CD8-positive, alpha-beta memory T cell (primary cell): ENCODE data around the gene ANTXR2. TPM values are rescaled to one million over a fixed set of nuclear protein-coding genes. Genes with fewer than 3 reads are reported as not detected.

Experiments
- CTCF ChIA-PET: fragments of 350-600 bp; sonication (Branson Sonifier 250); formaldehyde crosslinking; loops from one replicate; lab custom pipeline; 2021; ENCODE audit warnings: antibody characterized with exemption; lab: Charles Lee
- POLR2A ChIA-PET: fragments of 350-600 bp; sonication (Branson Sonifier 250); formaldehyde crosslinking; loops from one replicate; lab custom pipeline; 2021; ENCODE audit warnings: antibody characterized with exemption; lab: Charles Lee
- DNase-seq, 5 donors: peaks; one replicate each; pipeline versions ENCODE4 v3.0.0 to v3.0.0-alpha.2; 2020 to 2022; ENCODE audit warnings: mixed read lengths in 1 of 5
- H3K27ac ChIP-seq: one replicate; pipeline ENCODE4 v1.7.0; 2013; ENCODE audit warnings: low read depth, mild to moderate bottlenecking, low read length, moderate library complexity
- H3K27me3 ChIP-seq: 2 replicates; pipeline ENCODE4 v1.7.0; 2013; ENCODE audit warnings: low read length, mild to moderate bottlenecking; ENCODE audit not compliant: insufficient read depth, poor library complexity, severe bottlenecking
- H3K36me3 ChIP-seq: 2 replicates; pipeline ENCODE4 v1.7.0; 2013; ENCODE audit warnings: mild to moderate bottlenecking, low read length, moderate library complexity; ENCODE audit not compliant: insufficient read depth
- H3K4me1 ChIP-seq: 2 replicates; pipeline ENCODE4 v1.7.0; 2013; ENCODE audit warnings: mild to moderate bottlenecking, low read length, moderate library complexity; ENCODE audit not compliant: insufficient read depth
- H3K4me3 ChIP-seq: 2 replicates; pipeline ENCODE4 v1.7.0; 2013; ENCODE audit warnings: mild to moderate bottlenecking, low read length
- H3K9me3 ChIP-seq: 2 replicates; pipeline ENCODE4 v1.7.0; 2013; ENCODE audit warnings: mild to moderate bottlenecking, low read length
- H3K27ac Mint-ChIP-seq, 8 donors: one replicate each; pipeline ENCODE4 v1.8.0; 2020 to 2021; ENCODE audit warnings: mixed read lengths in 8 of 8, mild to moderate bottlenecking in 6 of 8, inconsistent platforms in 3 of 8, moderate library complexity in 3 of 8
- H3K27me3 Mint-ChIP-seq, 2 donors: one replicate each; pipeline ENCODE4 v1.8.0; 2020 to 2021; ENCODE audit warnings: mixed read lengths in 2 of 2, mild to moderate bottlenecking in 1 of 2, moderate library complexity in 1 of 2
- H3K36me3 Mint-ChIP-seq, 3 donors: one replicate each; pipeline ENCODE4 v1.8.0; 2020 to 2021; ENCODE audit warnings: mixed read lengths in 3 of 3, inconsistent platforms in 1 of 3, mild to moderate bottlenecking in 1 of 3
- H3K4me1 Mint-ChIP-seq, 3 donors: one replicate each; pipeline ENCODE4 v1.8.0; 2020 to 2021; ENCODE audit warnings: mixed read lengths in 3 of 3, inconsistent platforms in 1 of 3, mild to moderate bottlenecking in 1 of 3
- H3K4me3 Mint-ChIP-seq, 7 donors: one replicate each; pipeline ENCODE4 v1.8.0; 2020 to 2021; ENCODE audit warnings: mixed read lengths in 7 of 7, mild to moderate bottlenecking in 6 of 7, moderate library complexity in 4 of 7, inconsistent platforms in 2 of 7
- H3K9me3 Mint-ChIP-seq, 5 donors: one replicate each; pipeline ENCODE4 v1.8.0; 2020 to 2022; ENCODE audit warnings: mixed read lengths in 5 of 5, mild to moderate bottlenecking in 3 of 5, moderate library complexity in 2 of 5, inconsistent platforms in 1 of 5
- polyA plus RNA-seq: library from polyadenylated mRNA; unstranded; fragments of 300-500 nt; fragmentation: Illumina TruSeq; gene quantifications from one replicate; pipeline ENCODE4 v1.2.3, GENCODE V29; 2021
- total RNA-seq, 2 experiments: library from RNA; stranded (reverse); gene quantifications; one replicate each; pipeline ENCODE4 v1.2.3, GENCODE V29; 2021

Gene ANTXR2
- total and polyA plus RNA-seq, 3 experiments from 2014 or later, result 18.2 to 44.2 (median 20.6) TPM

- Mint-ChIP-seq H3K36me3 (peaks cover 0 to 6% (median 0%) of the 10 kb centered on the region in 3 donors), H3K4me1 (no peaks in the 10 kb centered on the region), H3K9me3 (peaks cover 3 to 8% (median 7%) of the 10 kb centered on the region in 5 donors), H3K4me3 (no peak overlapping the region), H3K27me3 (peaks cover 0 to 7% of the 10 kb centered on the region in 2 donors), H3K27ac (no peak overlapping the region)
- POLR2A ChIA-PET, result no interaction called here
- H3K4me1 ChIP-seq, result no peaks in the 10 kb centered on the region
- no peaks in the 10 kb centered on the region for H3K9me3 ChIP-seq
- CTCF ChIA-PET, result no interaction called here
- no peak overlapping the region for H3K4me3 ChIP-seq
- H3K27ac ChIP-seq, result no peak overlapping the region
- DNase-seq, result no peak
- no peaks in the 10 kb centered on the region for H3K27me3 ChIP-seq
- H3K36me3 ChIP-seq, result no peaks in the 10 kb centered on the region
Observed at GRCh38 chr4:80112236-80112635, 39.2 kb upstream of the ANTXR2 start.

DNA sequence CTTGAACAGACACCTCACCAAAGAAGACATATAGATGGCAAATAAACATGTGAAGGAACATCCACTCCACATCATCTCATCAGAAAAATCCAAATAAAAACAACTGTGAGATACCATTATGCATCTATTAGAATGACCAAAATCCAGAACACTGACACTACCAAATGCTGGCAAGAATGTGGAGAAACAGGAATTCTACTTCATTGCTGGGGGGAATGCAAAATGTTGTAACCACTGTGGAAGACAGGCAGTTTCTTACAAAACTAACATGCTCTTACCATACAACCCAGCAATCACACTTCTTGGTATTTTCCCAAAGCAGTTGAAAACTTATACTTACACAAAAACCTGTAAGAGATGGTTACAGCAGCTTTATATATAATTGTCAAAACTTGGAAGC is 38.2 kb upstream of the ANTXR2 start:
- no peak overlapping the region for H3K4me3 ChIP-seq
- no peak overlapping the region for H3K27ac Mint-ChIP-seq
- no peak overlapping the region for H3K27ac ChIP-seq
- H3K27me3 ChIP-seq, result no peaks in the 10 kb centered on the region
- peaks cover 8 to 17% (median 13%) of the 10 kb centered on the region in 5 donors for H3K9me3 Mint-ChIP-seq
- CTCF ChIA-PET, result no interaction called here
- no peaks in the 10 kb centered on the region for H3K36me3 ChIP-seq
- no peaks in the 10 kb centered on the region for H3K4me1 ChIP-seq
- peaks cover 4% of the 10 kb centered on the region for H3K9me3 ChIP-seq
- peaks cover 0 to 6% of the 10 kb centered on the region in 2 donors for H3K27me3 Mint-ChIP-seq
- H3K36me3 Mint-ChIP-seq, result peaks cover 0 to 7% (median 4%) of the 10 kb centered on the region in 3 donors
- POLR2A ChIA-PET, result no interaction called here
- no peaks in the 10 kb centered on the region for H3K4me1 Mint-ChIP-seq
- DNase-seq, result no peak
- no peak overlapping the region for H3K4me3 Mint-ChIP-seq

DNA sequence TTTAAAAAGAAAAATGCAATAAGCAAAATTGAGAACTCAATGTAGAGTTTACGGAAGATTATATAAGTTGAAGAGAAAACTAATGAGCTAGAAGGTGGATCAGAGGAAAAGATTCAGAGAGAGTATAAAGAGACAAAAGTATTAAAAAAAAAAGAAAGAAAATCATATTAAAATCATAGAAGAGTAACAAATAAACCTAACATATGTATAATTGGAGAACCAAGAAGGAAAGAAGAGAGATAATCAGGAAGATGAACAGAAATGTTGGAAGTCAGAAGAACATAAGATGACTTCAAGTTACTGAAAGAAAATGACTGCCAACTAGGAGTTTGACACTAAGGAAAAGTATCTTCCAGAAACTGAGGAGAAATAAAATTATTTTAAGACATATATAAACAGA is 34.3 kb upstream of the ANTXR2 start:
- Histone ChIP-seq H3K9me3 (peaks cover 4% of the 10 kb centered on the region), H3K4me3 (no peak overlapping the region), H3K27me3 (no peaks in the 10 kb centered on the region), H3K36me3 (no peaks in the 10 kb centered on the region), H3K4me1 (no peaks in the 10 kb centered on the region), H3K27ac (no peak overlapping the region)
- Mint-ChIP-seq H3K27ac (peak overlapping the region in 1 of 8 donors; percentile 61), H3K9me3 (peaks cover 8 to 18% (median 14%) of the 10 kb centered on the region in 5 donors), H3K4me3 (no peak overlapping the region), H3K4me1 (no peaks in the 10 kb centered on the region), H3K27me3 (peaks cover 2 to 10% of the 10 kb centered on the region in 2 donors), H3K36me3 (peaks cover 0 to 8% (median 5%) of the 10 kb centered on the region in 3 donors)
- CTCF ChIA-PET, result interaction anchor here (1.1 kb wide), 1 partner anchor 18 kb away, joined by 3 read pairs; no protein-coding TSS in a partner anchor
- POLR2A ChIA-PET, result no interaction called here
- no peak for DNase-seq

GRCh38 chr4:80104927-80105326 is 31.9 kb upstream of the ANTXR2 start:
- Mint-ChIP-seq H3K9me3 (peaks cover 8 to 18% (median 14%) of the 10 kb centered on the region in 5 donors), H3K4me3 (no peak overlapping the region), H3K27me3 (peaks cover 2 to 15% of the 10 kb centered on the region in 2 donors), H3K4me1 (no peaks in the 10 kb centered on the region), H3K27ac (no peak overlapping the region), H3K36me3 (peaks cover 0 to 8% (median 5%) of the 10 kb centered on the region in 3 donors)
- no peak for DNase-seq
- H3K4me1 ChIP-seq, result no peaks in the 10 kb centered on the region
- CTCF ChIA-PET, result interaction anchor here (1.6 kb wide), 1 partner anchor 79 kb away, joined by 4 read pairs; no protein-coding TSS in a partner anchor
- no peaks in the 10 kb centered on the region for H3K36me3 ChIP-seq
- no peak overlapping the region for H3K27ac ChIP-seq
- H3K9me3 ChIP-seq, result peaks cover 4% of the 10 kb centered on the region
- no peaks in the 10 kb centered on the region for H3K27me3 ChIP-seq
- H3K4me3 ChIP-seq, result no peak overlapping the region
- POLR2A ChIA-PET, result no interaction called here

DNA sequence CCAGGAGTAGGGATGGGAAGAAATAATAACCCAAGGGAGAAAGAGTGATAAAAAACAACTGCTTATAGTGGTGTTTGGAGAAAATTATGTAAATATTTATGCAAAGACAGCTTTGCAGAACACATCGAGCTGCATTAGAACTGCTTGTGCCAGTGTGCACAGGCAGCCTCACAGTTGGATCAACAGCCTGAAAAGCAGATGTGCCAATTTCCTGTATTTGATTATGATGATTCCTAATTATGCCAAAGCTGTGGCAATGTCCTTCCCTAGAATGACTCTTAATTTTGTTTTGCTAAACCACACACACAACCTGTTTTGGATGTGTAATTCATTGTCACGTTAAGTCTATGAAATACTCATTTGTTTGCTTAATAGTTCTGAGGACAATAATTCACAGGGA is 30.6 kb upstream of the ANTXR2 start:
- no peaks in the 10 kb centered on the region for H3K27me3 ChIP-seq
- DNase-seq, result no peak
- H3K4me3 Mint-ChIP-seq, result no peak overlapping the region
- no peak overlapping the region for H3K4me3 ChIP-seq
- H3K36me3 ChIP-seq, result no peaks in the 10 kb centered on the region
- H3K27me3 Mint-ChIP-seq, result peaks cover 2 to 24% of the 10 kb centered on the region in 2 donors
- H3K9me3 ChIP-seq, result peaks cover 4% of the 10 kb centered on the region
- ChIA-PET POLR2A (no interaction called here), CTCF (interaction anchor here (1.0 kb wide), 1 partner anchor 22 kb away, joined by 3 read pairs; no protein-coding TSS in a partner anchor)
- no peaks in the 10 kb centered on the region for H3K4me1 Mint-ChIP-seq
- no peaks in the 10 kb centered on the region for H3K4me1 ChIP-seq
- no peak overlapping the region for H3K27ac ChIP-seq
- peaks cover 8 to 18% (median 14%) of the 10 kb centered on the region in 5 donors for H3K9me3 Mint-ChIP-seq
- no peak overlapping the region for H3K27ac Mint-ChIP-seq
- peaks cover 0 to 8% (median 6%) of the 10 kb centered on the region in 3 donors for H3K36me3 Mint-ChIP-seq

DNA sequence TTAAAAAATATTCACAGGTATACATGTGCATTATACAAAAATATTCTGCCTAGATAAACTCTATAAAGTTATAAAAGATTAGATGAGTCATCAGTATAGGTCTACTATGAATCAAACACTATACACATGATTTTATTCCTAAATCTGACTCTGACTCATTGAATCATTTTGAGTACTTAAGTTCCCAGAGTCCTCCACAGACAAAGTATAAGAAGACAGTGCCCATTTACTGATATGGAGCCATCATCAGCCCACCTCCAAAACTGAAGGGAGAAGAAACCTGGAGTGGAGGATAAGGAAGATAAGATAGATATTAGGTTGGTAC is 28.7 kb upstream of the ANTXR2 start:
- ChIA-PET CTCF (no interaction called here), POLR2A (no interaction called here)
- H3K36me3 Mint-ChIP-seq, result peaks cover 0 to 6% (median 5%) of the 10 kb centered on the region in 3 donors
- peaks cover 7 to 24% of the 10 kb centered on the region in 2 donors for H3K27me3 Mint-ChIP-seq
- H3K27ac Mint-ChIP-seq, result peak overlapping the region in 1 of 8 donors; percentile 2
- H3K4me1 Mint-ChIP-seq, result no peaks in the 10 kb centered on the region
- no peak overlapping the region for H3K4me3 Mint-ChIP-seq
- DNase-seq, result no peak
- Histone ChIP-seq H3K4me3 (no peak overlapping the region), H3K36me3 (no peaks in the 10 kb centered on the region), H3K4me1 (no peaks in the 10 kb centered on the region), H3K27ac (no peak overlapping the region), H3K27me3 (no peaks in the 10 kb centered on the region), H3K9me3 (no peaks in the 10 kb centered on the region)
- peaks cover 3 to 8% (median 5%) of the 10 kb centered on the region in 5 donors for H3K9me3 Mint-ChIP-seq

DNA sequence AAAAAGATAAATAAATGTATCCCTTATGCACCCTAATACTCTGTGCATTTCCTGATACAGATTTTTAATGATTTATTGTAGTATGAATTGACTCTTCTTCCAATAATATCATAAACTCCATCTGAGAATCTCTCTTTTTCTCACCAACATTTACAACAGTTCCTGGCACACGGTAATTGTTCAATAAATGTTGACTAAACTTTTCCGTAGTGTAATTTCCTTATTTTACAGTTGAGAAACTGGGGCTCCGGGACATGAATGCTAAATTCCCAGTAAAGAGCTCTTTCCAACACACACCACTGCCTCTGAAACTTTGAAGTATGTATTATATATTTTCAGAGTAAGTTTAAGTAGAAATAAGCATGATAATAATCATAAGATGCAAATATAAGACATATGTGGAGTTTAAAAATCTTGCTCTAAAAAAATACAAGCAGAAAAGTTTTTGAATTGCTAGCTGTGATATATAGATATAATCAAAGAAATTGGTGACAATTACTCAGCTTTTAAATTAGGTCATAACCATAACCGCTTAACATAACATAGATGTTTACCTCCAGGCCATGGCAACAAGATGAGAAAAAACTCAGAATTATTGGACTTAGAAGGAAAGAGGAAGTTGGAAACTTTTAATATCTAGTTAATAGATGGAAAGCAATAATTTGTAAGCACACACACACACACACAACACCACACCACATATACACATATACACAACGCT is 28.2 kb upstream of the ANTXR2 start:
- ChIA-PET POLR2A (interaction anchor here (0.6 kb wide), 1 partner anchor 26 kb away, joined by 9 read pairs; no protein-coding TSS in a partner anchor), CTCF (no interaction called here)
- Mint-ChIP-seq H3K36me3 (peaks cover 0 to 2% (median under 1%) of the 10 kb centered on the region in 3 donors), H3K27ac (peak overlapping the region in 1 of 8 donors; percentile 2), H3K4me3 (no peak overlapping the region), H3K27me3 (peaks cover 7 to 24% of the 10 kb centered on the region in 2 donors), H3K4me1 (no peaks in the 10 kb centered on the region), H3K9me3 (peaks cover 0 to 2% (median under 1%) of the 10 kb centered on the region in 5 donors)
- Histone ChIP-seq H3K9me3 (no peaks in the 10 kb centered on the region), H3K36me3 (no peaks in the 10 kb centered on the region), H3K4me1 (no peaks in the 10 kb centered on the region), H3K27me3 (no peaks in the 10 kb centered on the region), H3K4me3 (no peak overlapping the region), H3K27ac (no peak overlapping the region)
- DNase-seq, result peak in 1 of 5 donors; percentile 5

DNA sequence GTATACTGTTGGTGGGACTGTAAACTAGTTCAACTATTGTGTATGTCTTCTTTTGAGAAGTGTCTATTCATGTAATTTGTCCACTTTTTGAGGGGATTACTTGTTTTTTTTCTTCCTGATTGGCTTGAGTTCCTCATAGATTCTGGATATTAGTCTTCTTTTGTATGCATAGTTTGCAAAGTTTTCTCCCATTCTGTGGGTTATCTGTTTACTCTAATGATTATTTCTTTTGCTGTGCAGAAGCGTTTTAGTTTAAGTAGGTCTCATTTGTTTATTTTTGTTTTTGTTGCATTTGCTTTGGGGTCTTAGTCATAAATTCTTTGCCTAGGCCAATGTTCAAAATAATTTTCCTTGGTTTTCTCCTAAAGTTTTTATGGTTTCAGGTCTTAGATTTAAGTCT is 26.6 kb upstream of the ANTXR2 start:
- POLR2A ChIA-PET, result no interaction called here
- H3K36me3 Mint-ChIP-seq, result peaks cover 0 to 2% (median 0%) of the 10 kb centered on the region in 3 donors
- H3K9me3 Mint-ChIP-seq, result no peaks in the 10 kb centered on the region
- H3K36me3 ChIP-seq, result no peaks in the 10 kb centered on the region
- no peaks in the 10 kb centered on the region for H3K27me3 ChIP-seq
- no peak overlapping the region for H3K27ac ChIP-seq
- H3K9me3 ChIP-seq, result no peaks in the 10 kb centered on the region
- no peaks in the 10 kb centered on the region for H3K4me1 ChIP-seq
- no peak overlapping the region for H3K27ac Mint-ChIP-seq
- no peak overlapping the region for H3K4me3 ChIP-seq
- peaks cover 5 to 27% of the 10 kb centered on the region in 2 donors for H3K27me3 Mint-ChIP-seq
- CTCF ChIA-PET, result no interaction called here
- no peak overlapping the region for H3K4me3 Mint-ChIP-seq
- DNase-seq, result no peak
- H3K4me1 Mint-ChIP-seq, result no peaks in the 10 kb centered on the region
